ENCODE data around the gene SHCBP1L.
"Not testable (repeated sequence)": the region's sequence is repeated elsewhere in the genome, so short reads cannot be mapped to it uniquely, and the experiment has no call there.

Gene SHCBP1L

DNA sequence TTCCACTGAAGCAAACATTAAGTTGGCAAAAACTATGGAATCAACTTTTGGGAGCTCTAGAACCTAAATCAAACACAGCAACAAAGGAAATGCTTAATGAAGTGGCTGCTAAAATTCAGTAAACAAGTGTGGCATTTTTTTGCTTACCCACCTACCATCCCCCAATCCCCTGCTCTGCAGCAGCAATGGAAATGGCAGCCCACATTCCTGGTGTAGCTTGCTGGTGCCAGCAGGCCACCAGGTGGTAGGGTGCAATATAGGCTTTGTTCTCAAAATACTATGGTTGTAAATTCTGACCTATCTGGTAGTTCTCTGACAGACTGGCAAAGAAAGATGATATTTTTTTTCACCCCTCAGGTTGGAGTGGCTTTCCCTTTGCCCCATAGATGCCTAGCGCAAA lies 42.8 kb downstream of the SHCBP1L start:
- no peaks in the 10 kb centered on the region for H3K27me3 ChIP-seq (ENCODE audit: insufficient read depth, poor library complexity, severe bottlenecking)
- H3K4me3 ChIP-seq (replicated peaks; ENCODE audit: insufficient read depth, low read length): no peak overlapping the region
- H3K27ac ChIP-seq (replicated peaks): no peak overlapping the region
- no peak for DNase-seq (ENCODE audit: low read depth in 1 of 2, low spot score in 1 of 2)
- no peak for TF ChIP-seq SPI1 (IDR thresholded peaks at IDR 0.05; ENCODE audit: borderline replicate concordance, low read depth)
- TF ChIP-seq, protein P1, sequence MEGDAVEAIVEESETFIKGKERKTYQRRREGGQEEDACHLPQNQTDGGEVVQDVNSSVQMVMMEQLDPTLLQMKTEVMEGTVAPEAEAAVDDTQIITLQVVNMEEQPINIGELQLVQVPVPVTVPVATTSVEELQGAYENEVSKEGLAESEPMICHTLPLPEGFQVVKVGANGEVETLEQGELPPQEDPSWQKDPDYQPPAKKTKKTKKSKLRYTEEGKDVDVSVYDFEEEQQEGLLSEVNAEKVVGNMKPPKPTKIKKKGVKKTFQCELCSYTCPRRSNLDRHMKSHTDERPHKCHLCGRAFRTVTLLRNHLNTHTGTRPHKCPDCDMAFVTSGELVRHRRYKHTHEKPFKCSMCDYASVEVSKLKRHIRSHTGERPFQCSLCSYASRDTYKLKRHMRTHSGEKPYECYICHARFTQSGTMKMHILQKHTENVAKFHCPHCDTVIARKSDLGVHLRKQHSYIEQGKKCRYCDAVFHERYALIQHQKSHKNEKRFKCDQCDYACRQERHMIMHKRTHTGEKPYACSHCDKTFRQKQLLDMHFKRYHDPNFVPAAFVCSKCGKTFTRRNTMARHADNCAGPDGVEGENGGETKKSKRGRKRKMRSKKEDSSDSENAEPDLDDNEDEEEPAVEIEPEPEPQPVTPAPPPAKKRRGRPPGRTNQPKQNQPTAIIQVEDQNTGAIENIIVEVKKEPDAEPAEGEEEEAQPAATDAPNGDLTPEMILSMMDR (IDR thresholded peaks at IDR 0.05; ENCODE audit: insufficient read depth, low read length): no peak
- no peak for TF ChIP-seq GABPA (IDR thresholded peaks at IDR 0.05; ENCODE audit: low read depth)

DNA sequence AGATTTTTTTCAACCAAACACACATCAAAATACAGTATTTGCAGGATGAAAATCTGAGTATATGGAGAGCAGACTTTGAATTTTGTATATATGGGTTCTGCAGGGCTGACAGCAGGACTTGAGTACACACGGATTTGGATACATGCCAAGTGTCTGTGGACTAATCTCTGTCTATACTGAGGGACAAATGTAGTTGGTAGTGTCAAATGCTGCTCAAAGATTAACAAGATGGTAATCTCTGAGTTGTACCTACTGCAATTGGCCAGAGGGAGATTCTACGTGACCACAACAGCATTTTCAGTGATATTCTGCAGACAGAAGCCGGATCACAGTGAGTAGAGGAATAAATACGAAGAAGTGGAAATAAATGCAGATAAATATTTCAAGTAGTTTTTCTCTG lies 43.4 kb downstream of the SHCBP1L start:
- no peak for DNase-seq (ENCODE audit: low read depth in 1 of 2, low spot score in 1 of 2)
- H3K27me3 ChIP-seq (ENCODE audit: insufficient read depth, poor library complexity, severe bottlenecking): no peaks in the 10 kb centered on the region
- no peak overlapping the region for H3K4me3 ChIP-seq (replicated peaks; ENCODE audit: insufficient read depth, low read length)
- H3K27ac ChIP-seq (replicated peaks): no peak overlapping the region
- no peak for TF ChIP-seq SPI1 (IDR thresholded peaks at IDR 0.05; ENCODE audit: borderline replicate concordance, low read depth)
- TF ChIP-seq, protein P2, sequence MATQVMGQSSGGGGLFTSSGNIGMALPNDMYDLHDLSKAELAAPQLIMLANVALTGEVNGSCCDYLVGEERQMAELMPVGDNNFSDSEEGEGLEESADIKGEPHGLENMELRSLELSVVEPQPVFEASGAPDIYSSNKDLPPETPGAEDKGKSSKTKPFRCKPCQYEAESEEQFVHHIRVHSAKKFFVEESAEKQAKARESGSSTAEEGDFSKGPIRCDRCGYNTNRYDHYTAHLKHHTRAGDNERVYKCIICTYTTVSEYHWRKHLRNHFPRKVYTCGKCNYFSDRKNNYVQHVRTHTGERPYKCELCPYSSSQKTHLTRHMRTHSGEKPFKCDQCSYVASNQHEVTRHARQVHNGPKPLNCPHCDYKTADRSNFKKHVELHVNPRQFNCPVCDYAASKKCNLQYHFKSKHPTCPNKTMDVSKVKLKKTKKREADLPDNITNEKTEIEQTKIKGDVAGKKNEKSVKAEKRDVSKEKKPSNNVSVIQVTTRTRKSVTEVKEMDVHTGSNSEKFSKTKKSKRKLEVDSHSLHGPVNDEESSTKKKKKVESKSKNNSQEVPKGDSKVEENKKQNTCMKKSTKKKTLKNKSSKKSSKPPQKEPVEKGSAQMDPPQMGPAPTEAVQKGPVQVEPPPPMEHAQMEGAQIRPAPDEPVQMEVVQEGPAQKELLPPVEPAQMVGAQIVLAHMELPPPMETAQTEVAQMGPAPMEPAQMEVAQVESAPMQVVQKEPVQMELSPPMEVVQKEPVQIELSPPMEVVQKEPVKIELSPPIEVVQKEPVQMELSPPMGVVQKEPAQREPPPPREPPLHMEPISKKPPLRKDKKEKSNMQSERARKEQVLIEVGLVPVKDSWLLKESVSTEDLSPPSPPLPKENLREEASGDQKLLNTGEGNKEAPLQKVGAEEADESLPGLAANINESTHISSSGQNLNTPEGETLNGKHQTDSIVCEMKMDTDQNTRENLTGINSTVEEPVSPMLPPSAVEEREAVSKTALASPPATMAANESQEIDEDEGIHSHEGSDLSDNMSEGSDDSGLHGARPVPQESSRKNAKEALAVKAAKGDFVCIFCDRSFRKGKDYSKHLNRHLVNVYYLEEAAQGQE (IDR thresholded peaks at IDR 0.05; ENCODE audit: insufficient replicate concordance, low read depth): no peak

DNA sequence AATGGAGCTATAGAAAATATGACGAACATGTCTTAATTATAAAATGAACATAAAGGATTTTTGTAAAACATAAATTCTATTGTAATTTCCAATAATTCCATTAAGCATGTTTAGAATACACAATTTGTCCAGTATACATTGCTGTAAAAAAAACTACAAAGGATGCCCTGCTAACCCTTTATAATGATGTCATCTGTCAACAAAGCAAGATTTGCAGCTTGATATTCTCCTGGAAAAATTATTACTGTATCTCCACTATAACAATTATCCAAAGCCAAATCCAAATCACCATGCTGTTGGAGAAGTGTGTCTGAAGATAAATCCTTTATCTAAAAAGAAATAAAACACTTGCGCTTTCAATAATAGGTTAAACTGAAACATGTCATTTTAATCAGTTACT lies 47.6 kb downstream of the SHCBP1L start:
- Histone ChIP-seq H3K4me3 (replicated peaks; ENCODE audit: insufficient read depth, low read length) (no peak overlapping the region), H3K27me3 (ENCODE audit: insufficient read depth, poor library complexity, severe bottlenecking) (no peaks in the 10 kb centered on the region), H3K27ac (replicated peaks) (no peak overlapping the region)
- no peak for DNase-seq (ENCODE audit: low read depth in 1 of 2, low spot score in 1 of 2)
- TF ChIP-seq, protein P1 (IDR thresholded peaks at IDR 0.05; ENCODE audit: insufficient read depth, low read length): no peak
- TF ChIP-seq, protein P2 (IDR thresholded peaks at IDR 0.05; ENCODE audit: insufficient replicate concordance, low read depth): no peak
- no peak for TF ChIP-seq SPI1 (IDR thresholded peaks at IDR 0.05; ENCODE audit: borderline replicate concordance, low read depth)
- no peak for TF ChIP-seq GABPA (IDR thresholded peaks at IDR 0.05; ENCODE audit: low read depth)
- TF ChIP-seq POLR2AphosphoS5 (IDR thresholded peaks at IDR 0.05; ENCODE audit: low read depth): no peak

DNA sequence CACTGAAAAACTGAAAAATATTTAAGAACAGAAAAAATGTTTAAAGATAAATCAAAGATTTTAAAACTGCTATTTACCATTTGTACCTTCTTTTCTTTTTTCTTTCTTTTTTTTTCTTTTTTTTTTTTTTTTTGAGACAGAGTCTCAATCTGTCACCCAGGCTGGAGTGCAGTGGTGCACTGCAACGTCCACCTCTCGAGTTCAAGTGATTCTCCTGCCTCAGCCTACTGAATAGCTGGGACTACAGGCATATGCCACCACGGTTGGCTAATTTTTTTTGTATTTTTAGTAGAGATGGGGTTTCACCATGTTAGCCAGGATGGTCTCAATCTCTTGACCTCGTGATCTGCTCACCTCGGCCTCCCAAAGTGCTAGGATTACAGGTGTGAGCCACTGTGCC lies 51.0 kb downstream of the SHCBP1L start:
- DNase-seq (ENCODE audit: low read depth in 1 of 2, low spot score in 1 of 2); H3K27me3 ChIP-seq (ENCODE audit: insufficient read depth, poor library complexity, severe bottlenecking); H3K27ac ChIP-seq (replicated peaks); H3K4me3 ChIP-seq (replicated peaks; ENCODE audit: insufficient read depth, low read length): not testable (repeated sequence)

DNA sequence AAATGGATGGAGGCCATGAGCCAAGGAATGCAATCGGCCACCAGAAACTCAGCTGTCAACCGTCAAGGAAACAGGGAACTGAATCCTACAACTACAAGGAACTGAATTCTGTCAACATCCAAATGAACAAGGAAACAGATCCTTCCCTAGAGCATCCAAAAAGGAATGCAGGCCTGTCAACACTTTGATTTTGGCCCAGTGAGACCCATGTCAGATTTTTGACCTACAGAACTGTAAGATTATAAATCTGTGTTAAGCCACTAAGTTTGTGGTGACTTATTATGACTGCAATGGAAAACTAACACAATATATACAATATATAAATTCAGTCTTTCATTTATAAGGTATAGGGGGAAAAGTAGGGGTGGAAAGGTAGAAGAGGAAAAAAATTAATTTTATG lies 55.3 kb downstream of the SHCBP1L start:
- H3K27me3 ChIP-seq (ENCODE audit: insufficient read depth, poor library complexity, severe bottlenecking): no peaks in the 10 kb centered on the region
- H3K4me3 ChIP-seq (replicated peaks; ENCODE audit: insufficient read depth, low read length): no peak overlapping the region
- TF ChIP-seq, protein P1 (IDR thresholded peaks at IDR 0.05; ENCODE audit: insufficient read depth, low read length): no peak
- TF ChIP-seq POLR2AphosphoS5 (IDR thresholded peaks at IDR 0.05; ENCODE audit: low read depth): no peak
- no peak for TF ChIP-seq GABPA (IDR thresholded peaks at IDR 0.05; ENCODE audit: low read depth)
- no peak for TF ChIP-seq SPI1 (IDR thresholded peaks at IDR 0.05; ENCODE audit: borderline replicate concordance, low read depth)
- TF ChIP-seq, protein P2 (IDR thresholded peaks at IDR 0.05; ENCODE audit: insufficient replicate concordance, low read depth): no peak
- H3K27ac ChIP-seq (replicated peaks): no peak overlapping the region
- DNase-seq (ENCODE audit: low read depth in 1 of 2, low spot score in 1 of 2): no peak

Data from HL-60 (cell line).